ENCODE data around the gene PCBP3.
"Not testable (repeated sequence)": the region's sequence is repeated elsewhere in the genome, so short reads cannot be mapped to it uniquely, and the experiment has no call there.

The PCBP3 gene

DNA sequence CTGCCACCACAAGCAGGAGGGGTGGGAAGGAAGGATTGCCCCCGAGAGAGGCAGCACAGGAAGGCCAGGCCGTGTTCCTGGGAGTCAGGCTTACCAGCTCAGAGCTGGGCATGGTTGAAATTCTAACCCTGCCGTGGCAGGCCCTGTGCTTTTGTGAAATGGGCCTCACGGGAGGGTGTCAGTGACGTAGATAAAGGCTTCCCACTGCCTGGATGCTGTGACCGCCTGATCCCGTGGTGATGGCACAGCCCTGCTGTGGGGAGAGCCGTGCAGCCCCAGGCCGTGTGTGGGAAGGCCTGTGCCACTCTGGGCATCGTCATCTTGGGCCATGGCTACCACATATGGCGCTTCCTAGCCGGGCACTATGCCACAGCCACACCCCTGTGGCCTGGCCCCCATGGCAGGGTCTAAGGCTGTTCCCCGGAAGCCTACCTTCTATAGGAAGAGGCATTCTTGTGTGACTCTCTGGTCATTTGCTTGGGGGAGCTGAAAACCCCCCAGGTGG is 161.3 kb downstream of the PCBP3 start:
- Histone ChIP-seq H3K4me3 (ENCODE audit: insufficient read length, low read depth) (no peak overlapping the region), H3K9me3 (ENCODE audit: insufficient read depth, low read length) (no peaks in the 10 kb centered on the region), H3K36me3 (ENCODE audit: insufficient read depth, insufficient read length, low read length) (no peaks in the 10 kb centered on the region), H3K9ac (ENCODE audit: insufficient read length, low read depth) (no peak overlapping the region), H3K27me3 (ENCODE audit: insufficient read depth, insufficient read length) (no peaks in the 10 kb centered on the region), H3K4me1 (ENCODE audit: insufficient read depth, insufficient read length) (peaks cover 16% of the 10 kb centered on the region)
- no peak for TF ChIP-seq SUZ12 (IDR thresholded peaks at IDR 0.05; ENCODE audit: extremely low read depth, insufficient read depth, insufficient read length)
- no peak for TF ChIP-seq YY1 (IDR thresholded peaks at IDR 0.05; ENCODE audit: insufficient read depth, insufficient read length)
- TF ChIP-seq ZNF274 (IDR thresholded peaks at IDR 0.05; ENCODE audit: low read depth, low read length), result no peak
- DNase-seq (ENCODE audit: low read depth, low spot score), result no peak

DNA sequence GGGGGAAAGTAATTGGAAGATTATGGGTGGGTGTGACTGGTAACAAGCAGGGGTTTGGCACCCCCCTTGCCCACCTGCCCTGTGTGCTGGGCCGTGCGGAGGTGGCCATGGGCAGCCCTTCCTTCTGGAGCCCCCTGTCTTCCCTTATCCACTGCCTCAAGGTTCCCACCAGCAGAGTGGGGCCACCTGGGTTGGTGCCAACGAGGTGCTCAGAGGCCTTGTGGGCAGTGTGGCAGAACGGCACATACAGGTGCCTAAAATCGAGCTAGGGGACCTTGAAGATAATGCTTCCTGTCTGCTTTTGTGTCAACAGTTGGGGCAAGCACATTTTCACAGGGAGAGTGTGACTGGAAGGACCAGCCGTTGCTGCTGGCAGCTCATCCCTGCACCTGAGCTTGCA is 161.8 kb downstream of the PCBP3 start:
- TF ChIP-seq SUZ12 (IDR thresholded peaks at IDR 0.05; ENCODE audit: extremely low read depth, insufficient read depth, insufficient read length) (no peak), ZNF274 (IDR thresholded peaks at IDR 0.05; ENCODE audit: low read depth, low read length) (no peak), YY1 (IDR thresholded peaks at IDR 0.05; ENCODE audit: insufficient read depth, insufficient read length) (no peak)
- no peaks in the 10 kb centered on the region for H3K27me3 ChIP-seq (ENCODE audit: insufficient read depth, insufficient read length)
- peaks cover 12% of the 10 kb centered on the region for H3K4me1 ChIP-seq (ENCODE audit: insufficient read depth, insufficient read length)
- H3K36me3 ChIP-seq (ENCODE audit: insufficient read depth, insufficient read length, low read length), result no peaks in the 10 kb centered on the region
- no peak overlapping the region for H3K9ac ChIP-seq (ENCODE audit: insufficient read length, low read depth)
- DNase-seq (ENCODE audit: low read depth, low spot score), result no peak
- no peaks in the 10 kb centered on the region for H3K9me3 ChIP-seq (ENCODE audit: insufficient read depth, low read length)
- H3K4me3 ChIP-seq (ENCODE audit: insufficient read length, low read depth), result no peak overlapping the region

- DNase-seq (ENCODE audit: low read depth, low spot score), result no peak
- Histone ChIP-seq H3K4me1 (ENCODE audit: insufficient read depth, insufficient read length) (peaks cover 9% of the 10 kb centered on the region), H3K4me3 (ENCODE audit: insufficient read length, low read depth) (no peak overlapping the region), H3K9me3 (ENCODE audit: insufficient read depth, low read length) (no peaks in the 10 kb centered on the region), H3K36me3 (ENCODE audit: insufficient read depth, insufficient read length, low read length) (no peaks in the 10 kb centered on the region), H3K27me3 (ENCODE audit: insufficient read depth, insufficient read length) (no peaks in the 10 kb centered on the region), H3K9ac (ENCODE audit: insufficient read length, low read depth) (no peak overlapping the region)
- TF ChIP-seq SUZ12 (IDR thresholded peaks at IDR 0.05; ENCODE audit: extremely low read depth, insufficient read depth, insufficient read length), result no peak
- TF ChIP-seq ZNF274 (IDR thresholded peaks at IDR 0.05; ENCODE audit: low read depth, low read length), result no peak
- no peak for TF ChIP-seq YY1 (IDR thresholded peaks at IDR 0.05; ENCODE audit: insufficient read depth, insufficient read length)
Observed at GRCh38 chr21:45806042-45806441, 162.5 kb downstream of the PCBP3 start.

- H3K4me1 ChIP-seq (ENCODE audit: insufficient read depth, insufficient read length); H3K9ac ChIP-seq (ENCODE audit: insufficient read length, low read depth); H3K9me3 ChIP-seq (ENCODE audit: insufficient read depth, low read length); H3K4me3 ChIP-seq (ENCODE audit: insufficient read length, low read depth); DNase-seq (ENCODE audit: low read depth, low spot score); H3K27me3 ChIP-seq (ENCODE audit: insufficient read depth, insufficient read length); H3K36me3 ChIP-seq (ENCODE audit: insufficient read depth, insufficient read length, low read length): not testable (repeated sequence)
Observed at GRCh38 chr21:45808663-45809062, 165.1 kb downstream of the PCBP3 start.

DNA sequence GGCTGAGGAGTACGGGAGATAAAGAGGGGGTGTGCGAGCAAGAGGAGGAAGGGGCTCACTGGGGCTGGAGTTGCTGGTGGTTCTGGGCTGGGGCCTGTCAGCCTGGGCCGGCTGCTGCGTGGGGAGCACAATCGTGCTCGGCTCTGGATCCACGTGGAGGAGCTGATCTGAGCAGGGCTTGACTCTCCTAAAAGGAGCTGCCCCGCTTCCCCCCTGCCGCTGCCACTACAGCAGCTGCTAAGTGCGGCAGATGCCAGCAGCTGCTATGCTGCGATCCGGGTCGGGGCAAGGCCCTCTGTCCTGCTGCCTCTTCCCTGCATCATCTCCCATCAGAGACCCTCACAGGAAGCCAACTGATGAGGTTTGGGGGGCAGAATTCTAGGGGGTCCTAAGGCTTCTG is 165.9 kb downstream of the PCBP3 start:
- Histone ChIP-seq H3K9me3 (ENCODE audit: insufficient read depth, low read length) (no peaks in the 10 kb centered on the region), H3K36me3 (ENCODE audit: insufficient read depth, insufficient read length, low read length) (no peaks in the 10 kb centered on the region), H3K4me1 (ENCODE audit: insufficient read depth, insufficient read length) (peaks cover 5% of the 10 kb centered on the region), H3K9ac (ENCODE audit: insufficient read length, low read depth) (no peak overlapping the region), H3K4me3 (ENCODE audit: insufficient read length, low read depth) (no peak overlapping the region), H3K27me3 (ENCODE audit: insufficient read depth, insufficient read length) (no peaks in the 10 kb centered on the region)
- no peak for DNase-seq (ENCODE audit: low read depth, low spot score)
- TF ChIP-seq ZNF274 (IDR thresholded peaks at IDR 0.05; ENCODE audit: low read depth, low read length) (no peak), YY1 (IDR thresholded peaks at IDR 0.05; ENCODE audit: insufficient read depth, insufficient read length) (no peak), SUZ12 (IDR thresholded peaks at IDR 0.05; ENCODE audit: extremely low read depth, insufficient read depth, insufficient read length) (no peak)

GRCh38 chr21:45811136-45811535 is 167.6 kb downstream of the PCBP3 start:
- no peak overlapping the region for H3K9ac ChIP-seq (ENCODE audit: insufficient read length, low read depth)
- no peaks in the 10 kb centered on the region for H3K4me1 ChIP-seq (ENCODE audit: insufficient read depth, insufficient read length)
- no peak for DNase-seq (ENCODE audit: low read depth, low spot score)
- no peaks in the 10 kb centered on the region for H3K36me3 ChIP-seq (ENCODE audit: insufficient read depth, insufficient read length, low read length)
- TF ChIP-seq ZNF274 (IDR thresholded peaks at IDR 0.05; ENCODE audit: low read depth, low read length) (no peak), YY1 (IDR thresholded peaks at IDR 0.05; ENCODE audit: insufficient read depth, insufficient read length) (no peak), SUZ12 (IDR thresholded peaks at IDR 0.05; ENCODE audit: extremely low read depth, insufficient read depth, insufficient read length) (no peak)
- no peak overlapping the region for H3K4me3 ChIP-seq (ENCODE audit: insufficient read length, low read depth)
- H3K9me3 ChIP-seq (ENCODE audit: insufficient read depth, low read length), result no peaks in the 10 kb centered on the region
- no peaks in the 10 kb centered on the region for H3K27me3 ChIP-seq (ENCODE audit: insufficient read depth, insufficient read length)

DNA sequence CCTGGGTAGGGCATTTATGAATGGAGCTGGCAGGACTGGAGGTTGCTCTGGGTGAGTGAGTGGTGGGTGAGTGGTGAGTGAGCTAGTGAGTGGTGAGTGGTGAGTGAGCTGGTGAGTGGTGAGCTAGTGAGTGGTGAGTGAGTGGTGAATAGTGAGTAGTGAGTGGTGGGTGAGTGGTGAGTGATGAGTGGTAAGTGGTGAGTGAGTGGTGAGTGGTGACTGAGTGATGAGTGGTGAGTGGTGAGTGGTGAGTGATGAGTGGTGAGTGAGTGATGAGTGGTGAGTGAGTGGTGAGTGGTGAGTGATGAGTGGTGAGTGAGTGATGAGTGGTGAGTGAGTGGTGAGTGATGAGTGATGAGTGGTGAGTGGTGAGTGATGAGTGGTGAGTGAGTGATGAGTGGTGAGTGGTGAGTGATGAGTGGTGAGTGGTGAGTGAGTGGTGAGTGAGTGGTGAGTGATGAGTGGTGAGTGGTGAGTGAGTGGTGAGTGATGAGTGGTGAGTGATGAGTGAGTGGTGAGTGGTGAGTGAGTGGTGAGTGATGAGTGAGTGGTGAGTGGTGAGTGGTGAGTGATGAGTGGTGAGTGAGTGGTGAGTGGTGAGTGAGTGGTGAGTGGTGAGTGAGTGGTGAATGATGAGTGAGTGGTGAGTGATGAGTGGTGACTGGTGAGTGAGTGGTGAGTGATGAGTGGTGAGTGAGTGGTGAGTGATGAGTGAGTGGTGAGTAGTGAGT is 170.8 kb downstream of the PCBP3 start:
- not testable (repeated sequence) for H3K9ac ChIP-seq (ENCODE audit: insufficient read length, low read depth); H3K4me3 ChIP-seq (ENCODE audit: insufficient read length, low read depth); H3K4me1 ChIP-seq (ENCODE audit: insufficient read depth, insufficient read length); DNase-seq (ENCODE audit: low read depth, low spot score); H3K27me3 ChIP-seq (ENCODE audit: insufficient read depth, insufficient read length); H3K36me3 ChIP-seq (ENCODE audit: insufficient read depth, insufficient read length, low read length); H3K9me3 ChIP-seq (ENCODE audit: insufficient read depth, low read length)

- DNase-seq (ENCODE audit: low read depth, low spot score); H3K9me3 ChIP-seq (ENCODE audit: insufficient read depth, low read length); H3K4me3 ChIP-seq (ENCODE audit: insufficient read length, low read depth); H3K9ac ChIP-seq (ENCODE audit: insufficient read length, low read depth); H3K36me3 ChIP-seq (ENCODE audit: insufficient read depth, insufficient read length, low read length); H3K27me3 ChIP-seq (ENCODE audit: insufficient read depth, insufficient read length): not testable (repeated sequence)
- peaks cover 13% of the 10 kb centered on the region for H3K4me1 ChIP-seq (ENCODE audit: insufficient read depth, insufficient read length)
Observed at GRCh38 chr21:45815781-45816180, 172.3 kb downstream of the PCBP3 start.
